ES-I3 (cell line): ENCODE measurements around the gene RNF157.
A peak's percentile ranks its signal among the peaks of the same experiment; 100 is the strongest.
"Not testable (repeated sequence)": the region's sequence is repeated elsewhere in the genome, so short reads cannot be mapped to it uniquely, and the experiment has no call there.

Source experiments
- H3K36me3 ChIP-seq: 2 replicates; pipeline ENCODE4 v1.6.1; 2013; ENCODE audit warnings: mild to moderate bottlenecking, low read length, control low read depth, moderate library complexity; ENCODE audit not compliant: insufficient read depth
- H3K4me1 ChIP-seq: 2 replicates; pipeline ENCODE4 v1.6.1; 2013; ENCODE audit warnings: mild to moderate bottlenecking, control low read depth, low read length; ENCODE audit not compliant: insufficient read depth
- H3K9ac ChIP-seq: 2 replicates; pipeline ENCODE4 v1.6.1; 2013; ENCODE audit warnings: low read depth, mild to moderate bottlenecking, low read length, moderate library complexity
- H3K9me3 ChIP-seq: 2 replicates; pipeline ENCODE4 v1.6.1; 2013; ENCODE audit warnings: mild to moderate bottlenecking, low read length, moderate library complexity; ENCODE audit not compliant: control insufficient read depth, insufficient read depth

RNF157 gene

GRCh38 chr17:76273445-76274111 lies 33.3 kb upstream of the RNF157 start:
- Histone ChIP-seq H3K9ac (no peak overlapping the region), H3K9me3 (no peaks in the 10 kb centered on the region), H3K4me1 (peaks cover 9% of the 10 kb centered on the region; the same call in 1 of the 2 replicates), H3K36me3 (no peaks in the 10 kb centered on the region)

DNA sequence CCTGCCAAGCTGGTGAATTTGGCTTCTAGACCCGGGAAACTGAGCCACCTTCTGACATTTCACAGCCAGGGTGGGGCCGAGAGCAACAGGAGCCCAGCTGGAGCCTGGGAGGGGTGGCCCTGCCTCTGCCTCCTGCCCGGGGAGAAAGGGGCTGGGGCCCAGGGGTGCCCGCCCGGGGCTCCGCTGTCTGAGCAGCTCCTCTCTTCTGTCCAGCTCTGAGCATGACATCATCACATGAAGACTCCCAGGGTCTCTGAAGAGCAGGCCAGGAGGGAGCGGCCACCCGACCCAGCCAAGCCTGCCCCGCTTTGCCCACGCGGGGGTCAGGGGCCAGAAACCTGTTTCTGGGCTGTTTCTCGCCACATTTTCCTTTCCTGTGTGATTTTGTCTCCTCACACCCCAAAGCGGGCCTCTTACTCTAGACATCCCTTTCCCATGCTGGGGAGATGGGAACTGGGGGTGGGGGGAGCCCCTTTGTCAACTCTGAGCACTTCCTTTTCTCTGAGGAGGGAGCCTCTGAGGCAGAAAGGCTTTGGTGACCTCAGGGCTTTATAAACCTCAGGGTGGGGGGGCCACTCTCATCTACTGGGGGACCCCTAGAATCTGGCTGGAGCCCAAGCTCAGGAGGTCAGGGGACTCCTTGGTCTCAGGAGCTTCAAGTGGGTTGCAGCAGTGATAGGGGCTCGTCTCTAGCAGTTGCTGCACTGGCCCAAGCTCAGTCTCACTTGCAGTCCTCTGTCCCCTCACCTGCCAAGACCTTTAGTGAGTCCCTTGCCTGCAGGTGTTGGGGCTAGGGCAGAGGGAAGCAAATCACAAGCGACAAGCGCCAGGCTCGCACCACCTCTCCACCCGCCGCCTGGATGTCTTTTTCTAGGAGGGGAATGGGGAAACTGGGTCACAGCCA lies 32.5 kb upstream of the RNF157 start:
- no peak overlapping the region for H3K9ac ChIP-seq
- H3K9me3 ChIP-seq: no peaks in the 10 kb centered on the region
- H3K36me3 ChIP-seq: no peaks in the 10 kb centered on the region
- peaks cover 13% of the 10 kb centered on the region for H3K4me1 ChIP-seq

DNA sequence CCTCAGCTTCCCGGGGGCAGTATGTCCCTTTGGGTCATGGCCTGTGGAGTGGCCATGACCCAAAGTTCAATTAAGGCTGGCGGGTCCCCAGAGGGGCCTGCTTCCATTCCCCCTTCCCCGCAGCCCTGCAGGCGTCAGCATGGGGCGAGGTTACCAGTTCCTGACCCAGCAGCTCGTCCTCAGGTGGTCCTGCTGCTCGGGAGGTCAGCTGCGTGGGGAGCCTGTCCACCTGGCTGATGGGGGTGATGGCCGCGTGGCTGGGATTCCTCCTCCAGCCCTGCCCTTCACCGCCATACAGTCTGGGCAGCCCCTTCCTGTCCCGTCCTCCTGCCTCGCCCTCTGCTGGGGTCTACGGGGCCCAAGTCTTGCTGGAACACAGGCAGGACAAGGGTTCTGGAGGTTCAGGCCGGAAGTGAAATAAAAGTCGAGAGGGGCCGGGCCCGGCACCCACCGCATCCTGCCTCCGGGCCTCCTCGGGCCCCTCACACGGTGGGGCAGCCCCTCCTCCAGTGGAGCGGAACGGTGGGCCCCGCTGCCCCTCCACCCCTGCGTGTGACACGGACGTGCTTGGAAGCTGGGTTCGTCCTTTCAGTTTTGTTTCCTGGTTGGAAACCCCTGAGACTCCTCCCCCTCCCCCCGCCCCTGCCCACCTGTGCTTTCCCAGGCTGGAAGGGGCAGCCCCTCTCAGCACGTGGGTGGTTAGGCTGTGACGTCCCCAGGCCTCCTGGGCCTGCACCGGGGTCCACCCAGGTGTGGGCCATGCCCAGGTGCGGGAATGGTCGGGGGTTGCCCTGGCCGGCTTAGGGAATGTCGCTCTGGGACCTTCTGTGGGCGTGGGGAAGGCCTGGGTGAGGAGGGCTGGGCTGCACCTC lies 31.6 kb upstream of the RNF157 start:
- Histone ChIP-seq H3K9ac (peak overlapping the region; percentile 9; the same call in 1 of the 2 replicates), H3K9me3 (no peaks in the 10 kb centered on the region), H3K36me3 (no peaks in the 10 kb centered on the region), H3K4me1 (peaks cover 20% of the 10 kb centered on the region)

GRCh38 chr17:76270770-76271668 lies 30.7 kb upstream of the RNF157 start:
- no peaks in the 10 kb centered on the region for H3K9me3 ChIP-seq
- H3K36me3 ChIP-seq: no peaks in the 10 kb centered on the region
- peaks cover 18% of the 10 kb centered on the region for H3K4me1 ChIP-seq
- H3K9ac ChIP-seq: peak overlapping the region; percentile 9; the same call in 1 of the 2 replicates

DNA sequence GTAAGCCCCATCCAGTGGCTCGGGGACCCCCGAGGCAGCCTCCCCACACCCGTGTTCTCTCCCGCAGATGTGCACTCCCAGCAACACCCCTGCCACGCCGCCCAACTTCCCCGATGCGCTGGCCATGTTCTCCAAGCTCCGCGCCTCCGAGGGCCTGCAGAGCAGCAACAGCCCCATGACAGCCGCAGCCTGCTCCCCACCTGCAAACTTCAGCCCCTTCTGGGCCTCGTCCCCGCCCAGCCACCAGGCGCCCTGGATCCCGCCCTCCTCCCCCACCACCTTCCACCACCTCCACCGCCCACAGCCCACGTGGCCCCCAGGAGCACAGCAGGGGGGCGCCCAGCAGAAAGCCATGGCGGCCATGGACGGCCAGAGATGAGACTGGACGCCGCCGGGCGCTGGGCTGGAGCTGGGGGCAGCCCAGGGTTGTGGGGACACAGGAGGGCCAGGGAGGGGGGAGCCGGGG lies 29.9 kb upstream of the RNF157 start:
- no peak overlapping the region for H3K9ac ChIP-seq
- no peaks in the 10 kb centered on the region for H3K9me3 ChIP-seq
- H3K4me1 ChIP-seq: peaks cover 18% of the 10 kb centered on the region
- H3K36me3 ChIP-seq: no peaks in the 10 kb centered on the region

- Histone ChIP-seq H3K4me1 (peaks cover 21% of the 10 kb centered on the region), H3K9me3 (no peaks in the 10 kb centered on the region), H3K9ac (no peak overlapping the region), H3K36me3 (no peaks in the 10 kb centered on the region)
Observed at GRCh38 chr17:76268991-76269981, 29.0 kb upstream of the RNF157 start.

- H3K9me3 ChIP-seq: no peaks in the 10 kb centered on the region
- peaks cover 23% of the 10 kb centered on the region for H3K4me1 ChIP-seq
- H3K36me3 ChIP-seq: no peaks in the 10 kb centered on the region
- 0 out of 2 replicates have a peak overlapping the region, but pooled peaks have one; percentile 0 for H3K9ac ChIP-seq
Observed at GRCh38 chr17:76268015-76268749, 27.9 kb upstream of the RNF157 start.

DNA sequence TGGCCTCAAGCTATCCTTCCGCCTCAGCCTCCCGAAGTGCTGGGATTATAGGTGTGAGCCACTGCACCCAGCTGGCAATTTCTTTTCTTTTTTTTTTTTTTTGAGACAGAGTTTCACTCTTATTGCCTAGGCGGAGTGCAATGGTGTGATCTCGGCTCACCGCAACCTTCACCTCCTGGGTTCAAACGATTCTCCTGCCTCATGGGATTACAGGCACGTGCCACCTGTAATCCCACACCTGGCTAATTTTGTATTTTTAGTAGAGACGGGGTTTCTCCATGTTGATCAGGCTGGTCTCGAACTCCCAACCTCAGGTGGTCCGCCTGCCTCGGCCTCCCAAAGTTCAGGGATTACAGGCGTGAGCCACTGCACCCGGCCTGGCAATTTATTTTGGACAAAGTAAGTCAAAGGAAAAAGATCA lies 27.3 kb upstream of the RNF157 start:
- H3K9me3 ChIP-seq, H3K36me3 ChIP-seq, H3K9ac ChIP-seq: not testable (repeated sequence)
- H3K4me1 ChIP-seq: peaks cover 23% of the 10 kb centered on the region

- Histone ChIP-seq H3K4me1 (peaks cover 27% of the 10 kb centered on the region), H3K36me3 (no peaks in the 10 kb centered on the region), H3K9me3 (no peaks in the 10 kb centered on the region), H3K9ac (peak overlapping the region; percentile 66; the same call in 1 of the 2 replicates)
Observed at GRCh38 chr17:76267051-76267576, 26.8 kb upstream of the RNF157 start.

DNA sequence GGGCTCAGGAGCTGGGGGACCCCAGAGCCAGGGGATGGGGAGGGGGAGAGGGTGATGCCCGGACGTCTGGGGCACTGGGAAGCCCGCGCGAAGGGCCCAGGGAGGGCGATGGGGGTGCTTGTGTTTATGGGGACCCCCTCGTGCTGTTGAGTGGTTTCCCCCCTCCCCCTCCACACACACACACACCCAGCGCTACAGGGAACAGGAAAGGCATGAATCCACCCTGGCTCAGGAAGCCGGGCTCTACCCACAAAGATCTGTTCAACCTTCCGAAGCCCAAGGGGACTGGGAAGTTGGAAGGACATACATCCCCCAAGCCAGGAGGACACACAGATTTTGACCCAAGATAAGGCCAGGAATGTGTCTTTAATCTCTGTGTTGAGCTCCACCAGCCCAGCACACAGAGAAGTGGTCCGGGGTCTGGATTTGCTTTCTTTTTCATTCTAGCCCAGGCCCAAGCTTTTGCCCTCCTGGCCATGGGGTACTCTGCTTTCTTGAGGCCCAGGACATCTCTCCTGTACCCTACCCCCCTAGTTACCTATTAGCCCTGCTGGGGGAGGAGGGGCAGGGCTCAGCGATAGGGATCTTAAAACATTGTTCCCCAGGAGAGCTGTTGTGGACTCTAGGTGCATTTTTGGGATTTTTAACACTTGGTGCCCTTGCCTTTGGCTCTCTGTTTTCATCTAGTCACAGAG lies 26.1 kb upstream of the RNF157 start:
- H3K4me1 ChIP-seq: peaks cover 34% of the 10 kb centered on the region
- no peaks in the 10 kb centered on the region for H3K36me3 ChIP-seq
- peak overlapping the region; percentile 66 for H3K9ac ChIP-seq
- no peaks in the 10 kb centered on the region for H3K9me3 ChIP-seq

- Histone ChIP-seq H3K4me1 (peaks cover 34% of the 10 kb centered on the region), H3K36me3 (no peaks in the 10 kb centered on the region), H3K9me3 (no peaks in the 10 kb centered on the region), H3K9ac (peak overlapping the region; percentile 66; the same call in 1 of the 2 replicates)
Observed at GRCh38 chr17:76265624-76266243, 25.4 kb upstream of the RNF157 start.
